ENCODE measurements around the gene ZNF524.

ZNF524 gene

DNA sequence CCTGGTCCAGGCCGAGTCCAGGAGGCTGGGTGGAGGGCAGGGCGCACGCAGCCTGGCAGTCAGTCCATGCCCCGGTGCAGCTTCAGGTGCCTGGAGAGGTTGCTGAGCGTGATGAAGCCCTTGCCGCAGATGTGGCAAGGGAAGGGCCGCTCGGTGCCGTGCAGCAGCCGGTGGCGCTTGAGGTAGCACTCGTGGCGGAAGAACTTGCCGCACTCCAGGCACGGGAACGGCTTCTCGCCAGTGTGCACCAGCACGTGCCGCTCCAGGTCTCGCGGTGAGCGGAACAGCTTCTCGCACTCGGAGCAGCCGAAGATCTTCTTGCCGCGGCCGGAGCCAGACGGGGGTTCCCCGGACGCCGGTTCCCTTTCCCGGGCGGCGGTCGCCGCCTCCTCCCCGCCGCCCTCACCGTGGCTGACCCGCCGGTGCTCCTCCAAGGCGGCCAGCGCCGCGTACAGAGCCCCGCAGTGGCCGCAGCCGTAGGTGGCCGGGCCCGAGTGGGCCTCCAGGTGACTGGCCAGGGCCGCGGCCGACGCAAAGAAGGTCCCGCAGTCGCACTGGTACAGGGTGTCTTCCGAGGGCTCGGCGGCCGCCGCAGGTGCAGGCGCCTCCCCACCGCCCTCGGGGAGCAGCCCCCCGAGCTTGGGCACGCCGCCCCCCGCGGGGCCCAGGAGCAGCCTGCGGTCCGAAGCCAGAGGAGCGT is 7.5 kb upstream of the ZNF524 start:
- Histone ChIP-seq H3K36me3 (ENCODE audit: insufficient read depth, low read length) (peaks cover 40% of the 10 kb centered on the region), H3K9ac (ENCODE audit: low read depth, low read length) (no peak overlapping the region), H3K9me3 (ENCODE audit: insufficient read depth, low read length, severe bottlenecking) (no peaks in the 10 kb centered on the region), H2AFZ (ENCODE audit: low read depth, low read length) (no peak overlapping the region), H4K20me1 (ENCODE audit: insufficient read depth, low read length) (no peaks in the 10 kb centered on the region), H3K27me3 (ENCODE audit: insufficient read depth, low read length, poor library complexity) (no peaks in the 10 kb centered on the region), H3K4me3 (ENCODE audit: low read depth in 1 of 2, low read length in 2 of 2) (no peak overlapping the region), H3K4me1 (ENCODE audit: insufficient read depth, low read length) (peaks cover 9% of the 10 kb centered on the region), H3K4me2 (ENCODE audit: insufficient read depth, low read length) (no peak overlapping the region), H3K27ac (ENCODE audit: low read length) (no peak overlapping the region), H3K79me2 (ENCODE audit: insufficient read depth, low read length) (0 out of 2 replicates have a peak, but pooled peaks cover under 1% of the 10 kb centered on the region)
- no peak for DNase-seq
- no peak for TF ChIP-seq CTCF (IDR thresholded peaks at IDR 0.05; ENCODE audit: borderline replicate concordance, extremely low read depth, low read length, poor library complexity, severe bottlenecking)
- TF ChIP-seq EZH2 (IDR thresholded peaks at IDR 0.05; ENCODE audit: borderline replicate concordance, low read depth, low read length, severe bottlenecking), result no peak
- no peak for ATAC-seq (ENCODE audit: insufficient read depth, low read depth)

DNA sequence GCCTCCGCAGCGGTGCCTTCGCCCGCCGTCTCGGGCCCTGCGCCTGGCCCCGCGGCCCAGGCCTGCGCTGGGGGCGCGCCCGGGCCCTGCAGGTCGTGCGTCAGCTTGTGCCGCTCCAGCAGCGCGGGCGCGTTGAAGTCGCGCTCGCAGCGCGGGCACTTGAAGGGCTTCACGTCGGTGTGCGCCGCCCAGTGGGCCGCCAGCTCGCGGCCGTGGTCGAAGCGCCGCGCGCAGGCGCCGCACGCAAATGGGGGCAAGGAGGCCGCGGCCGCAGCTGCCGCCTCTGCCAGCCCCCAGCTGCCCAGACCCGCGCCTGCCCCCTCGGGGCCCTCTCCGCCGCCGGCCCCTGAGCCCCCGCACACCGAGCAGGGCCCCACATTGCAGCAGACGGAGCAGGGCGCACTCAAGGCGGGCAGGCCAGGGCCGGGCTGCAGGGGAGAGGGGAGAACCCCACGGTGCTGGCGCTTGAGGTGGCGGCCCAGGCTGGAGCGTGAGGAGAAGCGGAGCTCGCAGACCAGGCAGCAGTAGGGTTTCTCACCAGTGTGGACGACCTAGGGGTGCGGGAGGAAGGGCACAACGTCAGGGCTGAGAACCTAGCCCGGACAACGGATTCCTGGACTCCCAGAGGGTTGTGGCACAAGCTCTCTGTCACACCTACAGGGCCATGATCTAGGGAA is 6.9 kb upstream of the ZNF524 start:
- no peak overlapping the region for H3K4me3 ChIP-seq (ENCODE audit: low read depth in 1 of 2, low read length in 2 of 2)

GRCh38 chr19:55594996-55595545 is 5.0 kb upstream of the ZNF524 start:
- no peaks in the 10 kb centered on the region for H4K20me1 ChIP-seq (ENCODE audit: insufficient read depth, low read length)
- H3K36me3 ChIP-seq (ENCODE audit: insufficient read depth, low read length), result peaks cover 44% of the 10 kb centered on the region
- H3K9me3 ChIP-seq (ENCODE audit: insufficient read depth, low read length, severe bottlenecking), result no peaks in the 10 kb centered on the region
- H3K4me1 ChIP-seq (ENCODE audit: insufficient read depth, low read length), result peaks cover 12% of the 10 kb centered on the region
- peaks cover 11% of the 10 kb centered on the region; the same call in 1 of the 2 replicates for H3K79me2 ChIP-seq (ENCODE audit: insufficient read depth, low read length)
- H3K4me2 ChIP-seq (ENCODE audit: insufficient read depth, low read length), result no peak overlapping the region
- H3K27ac ChIP-seq (ENCODE audit: low read length), result no peak overlapping the region
- H3K9ac ChIP-seq (ENCODE audit: low read depth, low read length), result no peak overlapping the region
- H3K4me3 ChIP-seq (ENCODE audit: low read depth in 1 of 2, low read length in 2 of 2), result no peak overlapping the region
- ATAC-seq (ENCODE audit: insufficient read depth, low read depth) (no peak), DNase-seq (no peak)
- no peak overlapping the region for H2AFZ ChIP-seq (ENCODE audit: low read depth, low read length)
- no peaks in the 10 kb centered on the region for H3K27me3 ChIP-seq (ENCODE audit: insufficient read depth, low read length, poor library complexity)
- no peak for TF ChIP-seq EZH2 (IDR thresholded peaks at IDR 0.05; ENCODE audit: borderline replicate concordance, low read depth, low read length, severe bottlenecking)
- TF ChIP-seq CTCF (IDR thresholded peaks at IDR 0.05; ENCODE audit: borderline replicate concordance, extremely low read depth, low read length, poor library complexity, severe bottlenecking), result no peak

More for the DNA sequence above, 6.9 kb upstream of the ZNF524 start:
- no peak for TF ChIP-seq CTCF (IDR thresholded peaks at IDR 0.05; ENCODE audit: borderline replicate concordance, extremely low read depth, low read length, poor library complexity, severe bottlenecking)
- peaks cover 44% of the 10 kb centered on the region for H3K36me3 ChIP-seq (ENCODE audit: insufficient read depth, low read length)
- H3K4me2 ChIP-seq (ENCODE audit: insufficient read depth, low read length), result no peak overlapping the region
- no peaks in the 10 kb centered on the region for H3K27me3 ChIP-seq (ENCODE audit: insufficient read depth, low read length, poor library complexity)
- H3K9me3 ChIP-seq (ENCODE audit: insufficient read depth, low read length, severe bottlenecking), result no peaks in the 10 kb centered on the region
- H3K79me2 ChIP-seq (ENCODE audit: insufficient read depth, low read length), result peaks cover 7% of the 10 kb centered on the region; the same call in 1 of the 2 replicates
- H4K20me1 ChIP-seq (ENCODE audit: insufficient read depth, low read length), result no peaks in the 10 kb centered on the region
- no peak overlapping the region for H3K9ac ChIP-seq (ENCODE audit: low read depth, low read length)
- ATAC-seq (ENCODE audit: insufficient read depth, low read depth) (no peak), DNase-seq (no peak)
- peaks cover 8% of the 10 kb centered on the region for H3K4me1 ChIP-seq (ENCODE audit: insufficient read depth, low read length)
- no peak overlapping the region for H2AFZ ChIP-seq (ENCODE audit: low read depth, low read length)
- H3K27ac ChIP-seq (ENCODE audit: low read length), result no peak overlapping the region

Measured in DND-41 (cell line).